ENCODE measurements around the gene CDK17.

- no peak for TF ChIP-seq EZH2 (IDR thresholded peaks at IDR 0.05; ENCODE audit: low read depth, low read length, severe bottlenecking)
- no peak for TF ChIP-seq CTCF (IDR thresholded peaks at IDR 0.05; ENCODE audit: control extremely low read depth in 1 of 3, insufficient read depth in 1 of 3, low read depth in 1 of 3, low read length in 3 of 3)
- no peak for TF ChIP-seq SRF (IDR thresholded peaks at IDR 0.05; ENCODE audit: low read depth, low read length)
- no peak for TF ChIP-seq MAX (IDR thresholded peaks at IDR 0.05)
- TF ChIP-seq CREB1 (IDR thresholded peaks at IDR 0.05), result no peak
These were observed 21.9 kb downstream of the CDK17 start for GRCh38 chr12:96378319-96378718.
